GM20431 (cell line): ENCODE data around the gene PTPRD.

Source experiments
- in situ Hi-C: fragments of 300-500 bp; cut with MseI, MboI; formaldehyde crosslinking; loops from one replicate; pipeline ENCODE4 v1.15.0; 2020; ENCODE audit warnings: low sequenced_read_pairs; ENCODE audit not compliant: unreplicated experiment

PTPRD gene

DNA sequence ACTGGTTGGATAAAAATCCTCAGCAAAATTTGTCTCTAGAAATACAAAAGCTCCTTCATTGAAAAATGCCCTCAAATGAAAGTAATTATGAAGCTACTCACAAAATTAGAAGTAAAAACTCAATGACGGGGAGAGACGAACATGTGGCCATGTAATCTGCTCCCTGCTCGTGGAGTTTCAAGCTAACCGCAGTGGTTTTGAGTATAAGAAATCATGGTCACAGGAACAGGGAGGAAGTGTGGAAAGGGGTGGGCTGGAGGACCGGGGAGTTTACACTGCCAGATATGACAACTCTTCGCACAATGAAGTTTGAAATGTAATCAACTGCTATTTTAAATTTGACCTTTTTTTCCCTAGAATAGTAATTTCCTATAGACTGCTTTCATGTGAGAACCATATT, 2047.8 kb downstream of the PTPRD start:
- in situ Hi-C loops: no loop called here

DNA sequence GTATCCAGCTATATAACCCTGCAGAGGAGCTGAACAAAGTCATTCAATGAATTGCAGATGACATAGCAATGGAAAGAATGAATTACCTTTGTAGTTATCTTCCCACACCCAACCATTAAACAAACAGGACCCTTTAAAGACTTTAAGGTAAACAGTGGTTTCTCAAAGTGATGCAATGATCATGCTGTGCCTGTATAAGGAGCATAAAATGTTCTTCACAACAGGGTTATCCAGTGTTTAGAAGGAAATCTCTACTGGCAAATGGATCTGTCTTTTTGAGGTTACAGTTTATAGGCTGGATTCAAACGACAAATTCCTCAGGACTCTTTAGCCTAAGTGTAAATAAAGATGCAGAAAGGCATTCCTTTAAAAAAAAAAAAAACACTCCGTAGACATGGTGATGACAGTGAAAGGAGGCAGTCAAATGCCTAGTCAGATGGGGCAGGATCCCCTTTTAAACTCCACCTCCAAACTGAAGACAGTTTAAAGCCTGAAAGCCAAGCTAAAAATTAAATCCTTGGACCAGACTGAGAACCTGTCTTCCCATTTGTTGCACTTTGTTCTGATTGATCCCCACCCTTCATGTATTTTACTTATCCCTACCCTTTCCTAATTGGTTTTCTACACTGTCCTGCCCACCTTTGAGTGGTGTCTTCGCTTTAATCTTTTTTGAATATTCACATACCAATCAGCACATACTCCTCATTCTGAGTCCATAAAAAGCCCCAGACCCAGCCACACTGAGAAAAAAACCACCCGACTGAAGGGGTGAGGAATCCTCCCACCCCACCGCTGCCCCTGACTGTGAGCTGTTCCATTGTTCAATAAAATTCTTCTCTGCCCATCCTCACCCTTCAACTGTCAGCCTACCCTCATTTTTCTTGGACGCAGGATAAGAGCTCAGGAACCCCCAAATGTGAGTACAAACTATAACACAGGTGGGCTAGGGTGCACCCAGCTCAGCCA, 2052.0 kb downstream of the PTPRD start:
- in situ Hi-C loops: no loop called here

DNA sequence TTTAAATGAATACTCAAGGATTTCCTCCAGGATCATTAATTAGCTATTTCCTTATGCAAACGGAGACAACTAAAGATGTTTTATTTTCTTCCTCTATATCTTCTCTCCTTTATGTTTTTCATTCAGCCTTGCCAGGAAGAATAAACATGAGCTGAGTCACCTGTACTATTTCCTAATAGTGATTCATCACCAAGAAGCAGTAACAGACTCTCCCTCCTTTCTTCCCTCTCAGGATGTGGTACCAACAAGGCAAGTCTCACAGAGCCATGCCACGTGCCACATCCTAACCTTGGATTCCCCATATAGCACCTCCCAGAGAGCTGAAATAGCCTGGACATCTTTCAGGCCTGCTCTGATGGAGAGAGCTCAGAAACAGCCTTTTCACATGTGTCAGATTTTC, 2054.6 kb downstream of the PTPRD start:
- in situ Hi-C loops: no loop called here

DNA sequence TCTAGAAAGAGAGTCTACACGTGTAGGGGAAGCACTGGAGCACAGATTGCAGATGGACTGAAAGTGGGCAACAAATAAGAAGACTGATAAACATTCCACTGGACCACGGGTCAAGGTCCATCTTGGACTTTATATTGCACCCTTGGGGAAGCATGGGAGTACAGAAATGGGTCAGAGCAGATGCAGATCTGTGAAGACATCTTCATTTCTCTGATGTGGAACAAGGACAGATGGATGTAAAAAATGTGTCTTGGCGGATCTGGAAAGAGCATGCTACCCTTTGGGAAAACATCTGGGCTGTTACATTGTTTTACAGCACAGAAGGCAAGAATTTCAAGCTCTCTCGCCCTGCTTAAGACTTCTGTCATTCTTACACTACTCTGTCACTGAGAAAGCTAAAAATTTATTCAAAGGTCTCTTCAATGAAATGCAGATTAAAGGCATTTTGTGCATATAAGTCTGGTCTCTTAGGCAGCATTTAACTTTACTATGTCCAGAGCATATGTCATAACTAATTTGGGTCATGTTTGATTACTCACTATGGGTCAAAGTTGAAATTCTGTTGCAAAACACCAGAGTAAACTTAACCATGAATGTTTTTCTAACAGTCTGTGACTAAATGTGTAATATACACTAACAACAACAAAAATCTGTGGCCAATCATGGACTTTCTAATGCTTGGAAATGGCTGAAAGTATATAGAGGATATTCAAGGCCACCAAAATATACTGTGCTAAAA, 2056.9 kb downstream of the PTPRD start:
- in situ Hi-C loops: no loop called here

DNA sequence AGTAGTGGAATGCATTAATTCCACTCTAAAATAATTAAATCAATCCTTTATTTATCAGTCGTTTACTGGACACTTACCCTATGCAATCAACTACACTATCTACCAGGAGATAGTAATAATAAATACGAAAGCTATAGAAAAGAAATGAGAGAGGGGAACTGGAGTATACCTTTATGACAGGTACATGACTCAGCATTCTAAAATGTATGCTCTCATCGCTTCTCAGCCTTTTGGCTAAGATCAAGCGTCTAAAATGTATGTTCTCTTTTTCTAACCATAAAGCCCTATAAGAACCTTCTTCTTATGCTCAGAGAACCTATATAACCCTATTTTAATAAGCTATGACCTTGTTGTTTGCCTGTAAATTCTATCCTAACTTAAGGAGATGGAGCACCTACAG, 2059.4 kb downstream of the PTPRD start:
- in situ Hi-C loops: no loop called here

DNA sequence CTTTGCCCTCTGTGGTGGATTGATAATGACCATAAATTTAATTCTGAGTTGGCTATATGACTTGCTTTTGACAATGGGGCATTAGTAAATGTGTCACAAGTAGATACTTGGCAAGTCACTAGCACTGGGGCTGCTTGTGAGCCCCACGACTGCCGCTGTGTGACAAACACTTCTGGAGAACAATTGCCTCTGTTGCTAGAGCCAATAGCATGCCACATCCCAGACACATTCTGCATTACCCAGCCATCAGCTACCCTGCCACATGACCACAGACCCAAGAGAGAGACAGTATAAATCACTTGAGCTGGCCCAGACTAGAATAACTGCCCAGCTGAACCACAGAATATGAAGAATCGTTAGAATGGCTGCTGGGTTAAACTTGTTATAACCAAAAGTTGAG, 2060.1 kb downstream of the PTPRD start:
- in situ Hi-C loops: no loop called here

DNA sequence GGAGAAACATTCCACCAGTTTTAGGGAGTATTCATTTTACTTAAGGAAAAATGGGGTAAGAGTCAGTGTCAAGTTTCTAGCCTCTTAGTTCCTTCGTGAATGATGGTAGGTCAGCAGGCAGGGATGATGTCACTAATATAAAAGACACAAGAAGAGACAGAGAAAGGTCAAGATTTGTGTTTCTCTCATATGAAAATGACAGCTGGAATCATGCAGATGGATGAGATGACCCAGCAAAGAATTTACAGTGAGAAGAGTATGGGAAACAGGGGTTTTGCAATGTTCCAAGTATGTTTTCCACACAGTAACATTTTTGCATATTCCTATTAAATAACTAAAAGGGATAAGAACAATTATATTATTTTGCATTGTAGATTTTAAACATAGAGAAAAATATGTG, 2063.6 kb downstream of the PTPRD start:
- in situ Hi-C loops: no loop called here

DNA sequence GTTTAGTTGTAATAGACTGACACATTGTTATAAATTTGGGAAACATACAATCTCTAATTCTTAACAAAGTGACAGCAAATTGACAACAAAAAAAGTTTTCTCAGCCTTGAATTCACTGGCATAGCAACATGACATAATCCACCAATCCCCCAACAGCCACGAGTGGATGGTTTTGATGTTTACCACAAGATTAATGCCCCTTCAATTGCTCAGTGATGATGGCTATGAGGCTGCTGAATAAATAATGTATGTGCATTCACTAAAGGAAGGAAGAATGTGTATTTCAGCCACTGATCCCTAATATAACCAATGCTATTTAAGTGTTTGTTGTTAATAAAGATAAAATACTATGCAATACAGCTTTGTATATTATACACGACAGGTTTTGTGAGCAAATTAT, 2069.6 kb downstream of the PTPRD start:
- in situ Hi-C loops: no loop called here

DNA sequence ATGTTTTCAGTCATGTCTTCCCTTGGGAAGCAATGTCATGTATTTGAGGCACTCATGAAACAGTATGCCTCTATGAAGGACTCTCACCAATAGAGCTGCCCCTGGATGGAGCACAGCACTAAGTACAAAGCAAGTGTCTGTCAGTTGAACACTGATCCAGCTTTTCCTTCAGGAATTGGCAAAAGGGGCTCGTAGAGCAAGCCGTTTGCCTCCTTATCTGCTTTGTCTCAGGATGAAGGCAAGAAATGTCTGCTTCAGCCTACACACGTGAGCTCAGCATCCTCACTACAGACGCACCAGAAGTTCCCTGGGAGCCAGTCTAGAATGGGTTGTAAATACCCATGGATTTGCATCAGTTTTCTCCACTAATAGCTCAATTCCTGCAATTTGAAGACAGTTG, 2070.3 kb downstream of the PTPRD start:
- in situ Hi-C loops: no loop called here

DNA sequence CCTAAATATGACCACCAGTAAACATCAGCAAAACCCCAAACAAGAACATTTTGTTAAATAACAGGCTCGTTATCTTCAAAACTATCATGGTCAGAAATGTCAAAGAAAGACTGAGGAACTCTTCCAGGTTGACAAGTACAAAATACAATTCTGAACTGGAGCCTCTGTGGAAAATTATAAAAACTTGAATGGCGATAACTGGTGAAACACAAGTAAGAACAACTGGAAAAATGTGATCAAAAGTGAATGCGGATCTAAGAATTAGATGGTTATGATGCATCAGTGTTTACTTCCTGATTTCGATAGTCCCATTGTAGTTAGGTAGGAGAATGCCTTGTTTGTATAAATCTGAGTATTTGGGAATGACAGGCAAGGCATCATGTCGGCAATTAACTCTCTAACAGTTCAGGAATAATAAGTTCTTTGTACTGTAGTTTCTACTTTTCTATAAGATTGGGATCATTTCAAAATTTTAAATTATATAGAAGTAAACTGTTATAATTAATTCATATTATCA, 2073.1 kb downstream of the PTPRD start:
- in situ Hi-C loops: no loop called here

DNA sequence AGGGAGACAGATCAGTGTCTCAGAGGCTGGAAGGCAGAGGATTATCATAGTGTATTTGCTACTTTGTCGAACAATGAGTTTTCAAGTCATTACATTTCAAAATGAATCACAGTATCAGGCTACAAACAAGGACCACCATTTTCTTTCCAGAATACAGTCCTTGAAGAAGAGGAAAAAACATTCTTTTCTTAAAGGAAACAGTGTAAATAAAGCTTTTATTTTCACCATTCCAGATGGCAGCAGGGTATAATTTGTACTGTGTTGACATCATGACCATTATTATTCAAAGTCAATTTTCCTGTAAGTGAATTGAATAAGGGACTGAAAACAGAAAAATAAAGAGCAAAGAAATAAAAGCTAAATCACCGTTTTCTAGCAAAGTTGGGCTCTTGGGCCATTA, 2076.0 kb downstream of the PTPRD start:
- in situ Hi-C loops: no loop called here

DNA sequence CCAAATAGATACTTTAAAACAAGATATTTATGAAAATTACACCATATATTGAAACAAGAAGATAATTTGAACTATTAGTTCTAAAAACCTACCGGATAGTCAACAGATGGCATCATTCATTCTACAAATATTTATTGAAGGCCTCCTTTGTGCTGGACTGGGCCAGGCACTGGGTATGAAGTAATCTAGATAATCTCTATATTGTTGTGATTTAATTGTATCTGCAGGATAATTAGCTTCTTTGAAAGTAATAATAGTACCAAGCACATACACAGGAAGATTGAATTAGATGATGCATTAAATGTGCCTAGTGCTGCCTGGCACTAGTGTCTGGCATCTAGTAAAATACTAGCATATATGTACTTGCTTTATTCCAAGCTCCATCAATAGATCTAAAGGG, 2078.0 kb downstream of the PTPRD start:
- in situ Hi-C loops: no loop called here

DNA sequence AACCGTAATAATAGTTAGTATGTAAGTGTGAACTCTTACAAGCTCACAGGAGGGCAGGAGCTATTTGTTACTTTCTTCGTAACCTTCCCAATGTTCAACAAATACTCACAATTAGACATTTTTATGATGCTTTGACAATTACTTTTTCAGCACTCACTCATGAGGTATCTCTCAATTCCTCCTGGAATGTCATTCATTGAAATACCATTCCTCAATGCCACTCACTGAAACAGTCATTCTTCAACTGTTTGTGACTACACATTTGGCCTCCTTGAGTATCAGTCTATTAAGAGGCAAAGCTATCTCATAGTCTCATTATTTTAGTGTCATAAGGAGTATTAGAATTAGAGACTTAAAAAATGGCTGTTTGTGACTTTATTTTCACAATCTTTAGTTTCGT, 2079.1 kb downstream of the PTPRD start:
- in situ Hi-C loops: no loop called here

DNA sequence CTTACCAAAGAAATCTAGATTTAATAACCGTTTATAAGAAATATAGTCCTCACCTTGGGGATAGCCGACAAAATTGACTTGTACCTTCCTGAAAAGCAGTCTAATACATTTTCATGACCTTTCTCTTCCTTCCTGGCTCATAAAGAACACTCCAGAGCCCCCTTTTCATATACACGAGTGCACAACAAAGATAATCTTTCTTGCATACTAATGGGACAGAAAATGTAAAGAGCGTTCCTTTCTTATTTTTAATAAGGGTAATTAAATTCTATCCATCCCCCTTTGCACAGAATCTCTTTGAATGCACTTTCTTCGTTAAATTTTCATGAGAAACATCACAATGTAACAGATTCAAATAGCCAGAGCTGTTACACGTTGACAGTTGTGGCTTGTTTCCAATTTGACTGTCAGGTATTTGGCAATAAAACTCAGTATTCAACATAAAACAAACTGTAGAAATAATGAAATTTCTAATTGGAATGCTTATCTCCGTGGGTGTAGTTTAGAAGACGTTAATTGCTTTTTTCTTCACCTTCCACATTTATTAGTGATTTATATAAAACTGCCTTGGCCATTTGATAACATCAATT, 2080.9 kb downstream of the PTPRD start:
- in situ Hi-C loops: no loop called here

DNA sequence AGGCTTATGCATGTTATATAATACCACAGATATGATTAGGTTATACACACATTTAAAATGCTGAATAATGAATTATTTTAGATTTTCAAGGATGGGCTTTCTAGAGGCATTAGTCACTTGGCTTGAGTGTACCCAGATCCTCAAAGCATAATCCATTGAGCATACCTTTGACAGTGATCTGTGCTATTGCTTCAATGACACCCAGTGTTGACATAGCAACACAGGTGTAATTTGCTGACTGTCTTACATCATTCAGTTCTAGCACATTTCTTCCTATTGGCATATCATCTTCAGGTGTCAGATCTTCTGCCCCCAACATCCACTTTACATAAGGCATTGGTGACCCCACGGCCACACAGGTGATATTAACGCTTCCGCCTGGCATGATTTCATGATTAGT, 2091.7 kb downstream of the PTPRD start:
- in situ Hi-C loops: no loop called here

DNA sequence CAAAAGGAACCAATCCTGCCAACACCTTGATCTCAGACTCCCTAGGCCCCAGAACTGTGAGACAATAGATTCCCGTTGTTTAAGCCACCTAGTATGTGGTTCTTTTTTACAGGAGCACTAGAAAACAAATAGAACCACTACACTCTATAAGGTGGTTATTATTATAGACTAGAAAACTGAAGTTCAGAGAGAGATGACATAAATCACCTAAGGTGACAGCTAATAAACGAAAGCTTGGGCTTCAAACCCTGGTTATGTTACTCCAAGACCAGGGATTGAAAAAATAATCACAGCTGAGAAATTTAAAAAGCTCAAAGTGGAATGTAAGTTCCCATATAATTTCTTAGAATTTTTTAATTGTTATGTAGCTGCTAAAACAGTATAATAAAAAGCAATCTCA, 2097.1 kb downstream of the PTPRD start:
- in situ Hi-C loops: no loop called here

DNA sequence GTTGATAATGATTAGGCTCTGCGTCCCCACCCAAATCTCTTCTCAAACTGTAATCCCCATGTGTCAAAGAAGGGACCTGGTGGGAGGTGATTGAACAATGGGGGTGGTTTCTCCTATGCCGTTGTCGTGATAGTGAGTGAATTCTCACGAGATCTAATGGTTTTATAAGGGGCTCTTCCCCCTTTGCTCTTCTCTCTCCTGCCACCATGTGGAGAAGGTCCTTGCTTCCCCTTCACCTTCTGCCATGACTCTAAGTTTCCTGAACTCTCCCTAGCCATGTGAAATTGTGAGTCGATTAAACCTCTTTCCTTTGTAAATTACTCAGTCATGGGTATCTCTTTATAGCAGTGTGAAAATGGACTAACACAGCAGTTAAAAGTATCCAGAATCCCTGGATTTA, 2098.0 kb downstream of the PTPRD start:
- in situ Hi-C loops: no loop called here

DNA sequence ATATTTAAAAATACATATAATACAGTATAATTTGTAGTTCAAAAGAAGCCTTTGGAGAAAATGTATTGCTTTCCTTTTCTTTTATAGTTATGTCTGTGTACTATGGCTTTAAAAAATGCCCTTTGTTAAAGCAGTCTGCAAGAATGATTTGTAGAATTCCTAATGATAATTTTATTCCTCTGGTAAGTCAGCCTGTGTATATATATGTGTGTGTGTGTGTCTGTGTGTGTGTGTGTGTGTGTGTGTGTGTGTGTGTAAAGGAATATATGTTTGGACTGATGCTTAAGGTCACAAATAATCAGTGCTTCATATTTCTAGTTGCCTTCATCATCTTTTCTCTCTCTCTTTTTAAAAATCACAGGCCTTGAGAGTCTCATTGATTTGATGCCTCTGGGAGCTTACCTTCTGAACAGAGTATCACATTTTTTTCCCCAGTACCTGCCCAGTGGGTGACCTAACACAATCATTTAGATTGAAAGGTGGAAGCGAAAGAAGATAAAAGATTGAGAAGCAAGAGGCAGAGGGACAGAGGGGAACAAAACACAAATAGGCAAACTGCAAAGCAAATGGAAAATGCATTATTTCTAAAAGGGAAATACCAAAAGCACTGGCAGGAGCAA, 2104.0 kb downstream of the PTPRD start:
- in situ Hi-C loops: no loop called here

DNA sequence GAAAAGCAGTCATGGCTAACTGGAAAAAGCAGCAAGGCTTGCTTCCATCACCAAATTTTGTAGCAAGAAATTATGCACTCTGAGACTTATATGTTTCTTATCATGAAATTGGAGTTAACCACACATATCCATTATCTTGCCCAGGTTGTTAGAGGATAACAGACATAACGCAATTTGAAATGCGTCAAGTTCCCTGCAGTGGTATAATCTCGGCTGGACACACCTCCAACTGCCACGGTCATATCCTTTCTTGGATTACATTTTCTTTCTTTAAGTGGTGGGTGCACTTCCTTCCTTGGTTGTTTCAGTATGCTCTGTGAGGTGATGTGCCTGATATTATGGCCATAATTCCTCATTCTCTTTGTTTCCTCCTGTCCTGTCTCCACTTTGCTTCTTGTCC, 2118.2 kb downstream of the PTPRD start:
- in situ Hi-C loops: no loop called here

DNA sequence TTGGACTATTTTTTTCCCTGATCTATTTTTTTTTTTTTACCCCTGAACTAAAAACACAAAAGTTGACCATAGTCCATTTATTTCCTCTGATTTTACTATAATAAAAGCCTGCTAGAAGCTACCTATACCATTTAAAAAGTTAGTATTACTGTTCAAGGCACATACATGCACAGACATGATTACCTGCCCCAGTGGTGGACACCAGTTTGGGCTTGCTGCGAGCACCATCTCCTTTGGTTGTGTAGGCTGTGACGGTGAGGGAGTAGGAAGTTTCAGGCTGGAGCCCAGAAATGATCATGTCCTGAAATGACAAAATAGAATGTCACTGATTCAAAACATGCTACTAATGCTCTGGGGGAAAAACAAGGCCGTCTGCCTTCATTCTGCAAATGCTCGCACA, 2120.1 kb downstream of the PTPRD start:
- in situ Hi-C loops: no loop called here
